ENCODE data around the gene PARD6G. TPM values are rescaled to one million over a fixed set of nuclear protein-coding genes. Genes with fewer than 3 reads are reported as not detected.

The PARD6G gene
- total RNA-seq, 1 donor from 2014 or later, result 9.4 TPM

GRCh38 chr18:80147037-80147417 is 100.3 kb downstream of the PARD6G start:
- peaks cover 2% of the 10 kb centered on the region for H3K36me3 ChIP-seq (ENCODE audit: control insufficient read depth, insufficient read depth, low read length)
- H3K27me3 ChIP-seq (ENCODE audit: control insufficient read depth, insufficient read depth, low read length), result no peaks in the 10 kb centered on the region
- no peak for TF ChIP-seq CTCF (IDR thresholded peaks at IDR 0.05; ENCODE audit: insufficient read depth, low read length, poor library complexity, severe bottlenecking)
- no peak for DNase-seq (ENCODE audit: low read depth)
- H3K4me3 ChIP-seq (ENCODE audit: low read depth, low read length), result peak overlapping the region; percentile 49

GRCh38 chr18:80145196-80145804 is 102.0 kb downstream of the PARD6G start:
- TF ChIP-seq CTCF (IDR thresholded peaks at IDR 0.05; ENCODE audit: insufficient read depth, low read length, poor library complexity, severe bottlenecking), result no peak
- no peak for DNase-seq (ENCODE audit: low read depth)

DNA sequence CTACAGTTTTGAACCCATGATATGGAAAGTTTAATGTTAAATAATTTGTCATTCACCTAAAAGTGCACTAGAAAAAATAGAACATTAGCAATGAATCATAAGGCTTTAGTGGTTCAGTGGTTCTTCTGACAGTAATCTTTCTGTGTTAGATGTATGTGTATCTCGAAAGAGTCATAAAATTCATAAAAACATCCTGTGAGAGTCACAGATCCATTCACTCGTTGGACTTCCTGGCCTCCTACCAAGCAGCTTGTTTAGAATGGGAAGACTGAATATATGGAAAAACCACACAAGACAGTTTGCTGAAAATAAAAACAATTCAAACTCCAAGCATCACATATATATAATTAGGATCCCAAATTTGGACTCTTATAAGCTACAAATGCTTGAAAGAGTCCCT is 103.4 kb downstream of the PARD6G start:
- no peak for DNase-seq (ENCODE audit: low read depth)

More at GRCh38 chr18:80145196-80145804, 102.0 kb downstream of the PARD6G start:
- H3K36me3 ChIP-seq (ENCODE audit: control insufficient read depth, insufficient read depth, low read length), result no peaks in the 10 kb centered on the region
- H3K4me3 ChIP-seq (ENCODE audit: low read depth, low read length), result no peak overlapping the region
- H3K27me3 ChIP-seq (ENCODE audit: control insufficient read depth, insufficient read depth, low read length), result no peaks in the 10 kb centered on the region

DNA sequence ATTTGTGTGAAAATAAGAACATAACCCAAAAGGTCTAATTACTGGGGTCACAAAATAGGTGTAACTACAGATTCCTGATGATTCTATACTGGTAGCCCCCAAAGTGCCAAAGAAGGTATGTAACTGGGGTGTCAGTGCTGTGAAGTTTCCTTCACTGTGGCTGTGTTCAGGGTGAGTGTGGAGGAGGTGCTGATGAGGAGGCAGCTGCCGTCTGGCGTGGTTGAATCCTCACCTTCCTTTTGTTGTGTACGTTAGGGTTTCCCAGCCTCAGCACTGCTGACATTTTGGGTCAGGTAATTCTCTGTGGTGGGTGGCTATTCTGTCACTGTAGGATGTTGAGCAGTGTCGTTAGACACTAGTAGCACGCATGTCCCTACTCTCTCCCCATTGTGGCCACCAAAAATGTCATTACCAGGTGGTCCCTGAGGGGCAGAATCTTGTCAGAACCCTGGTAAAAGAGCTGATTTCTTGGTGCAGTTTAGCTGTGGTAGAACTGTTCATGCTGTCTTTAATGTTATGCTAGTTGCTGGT is 106.8 kb downstream of the PARD6G start:
- Histone ChIP-seq H3K27me3 (ENCODE audit: control insufficient read depth, insufficient read depth, low read length) (no peaks in the 10 kb centered on the region), H3K36me3 (ENCODE audit: control insufficient read depth, insufficient read depth, low read length) (peaks cover 2% of the 10 kb centered on the region), H3K4me3 (ENCODE audit: low read depth, low read length) (no peak overlapping the region)
- TF ChIP-seq CTCF (IDR thresholded peaks at IDR 0.05; ENCODE audit: insufficient read depth, low read length, poor library complexity, severe bottlenecking), result no peak
- DNase-seq (ENCODE audit: low read depth), result no peak

More for the DNA sequence above, 103.4 kb downstream of the PARD6G start:
- Histone ChIP-seq H3K4me3 (ENCODE audit: low read depth, low read length) (no peak overlapping the region), H3K36me3 (ENCODE audit: control insufficient read depth, insufficient read depth, low read length) (no peaks in the 10 kb centered on the region), H3K27me3 (ENCODE audit: control insufficient read depth, insufficient read depth, low read length) (no peaks in the 10 kb centered on the region)
- no peak for TF ChIP-seq CTCF (IDR thresholded peaks at IDR 0.05; ENCODE audit: insufficient read depth, low read length, poor library complexity, severe bottlenecking)

- no peaks in the 10 kb centered on the region for H3K27me3 ChIP-seq (ENCODE audit: control insufficient read depth, insufficient read depth, low read length)
- no peak for TF ChIP-seq CTCF (IDR thresholded peaks at IDR 0.05; ENCODE audit: insufficient read depth, low read length, poor library complexity, severe bottlenecking)
- H3K4me3 ChIP-seq (ENCODE audit: low read depth, low read length), result no peak overlapping the region
- peaks cover 2% of the 10 kb centered on the region for H3K36me3 ChIP-seq (ENCODE audit: control insufficient read depth, insufficient read depth, low read length)
- no peak for DNase-seq (ENCODE audit: low read depth)
Observed at GRCh38 chr18:80137976-80138375, 109.3 kb downstream of the PARD6G start.

DNA sequence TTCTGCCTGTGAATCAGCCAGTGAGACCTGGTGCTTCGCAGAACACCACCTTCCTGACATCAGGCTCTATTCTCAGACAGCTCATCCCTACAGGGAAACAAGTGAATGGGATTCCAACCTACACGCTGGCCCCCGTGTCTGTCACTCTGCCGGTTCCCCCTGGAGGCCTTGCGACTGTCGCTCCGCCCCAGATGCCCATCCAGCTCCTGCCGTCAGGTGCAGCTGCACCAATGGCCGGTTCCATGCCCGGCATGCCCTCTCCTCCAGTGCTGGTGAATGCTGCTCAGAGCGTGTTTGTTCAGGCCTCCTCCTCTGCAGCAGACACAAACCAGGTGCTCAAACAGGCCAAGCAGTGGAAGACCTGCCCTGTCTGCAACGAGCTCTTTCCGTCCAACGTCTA is 110.2 kb downstream of the PARD6G start:
- Histone ChIP-seq H3K27me3 (ENCODE audit: control insufficient read depth, insufficient read depth, low read length) (no peaks in the 10 kb centered on the region), H3K36me3 (ENCODE audit: control insufficient read depth, insufficient read depth, low read length) (peaks cover 2% of the 10 kb centered on the region), H3K4me3 (ENCODE audit: low read depth, low read length) (no peak overlapping the region)
- no peak for TF ChIP-seq CTCF (IDR thresholded peaks at IDR 0.05; ENCODE audit: insufficient read depth, low read length, poor library complexity, severe bottlenecking)
- no peak for DNase-seq (ENCODE audit: low read depth)

Measured in kidney epithelial cell (primary cell).